GM08714 (cell line): ENCODE results near the gene RASSF3.
"Not testable (repeated sequence)": the region's sequence is repeated elsewhere in the genome, so short reads cannot be mapped to it uniquely, and the experiment has no call there.

Source experiments
- H3K4me3 ChIP-seq: fragments of 200-500 bp; sonication (Bioruptor generic); 2 replicates; pipeline ENCODE4 v1.5.1; 2014; ENCODE audit warnings: mild to moderate bottlenecking, low read length, inconsistent platforms
- ZNF274 ChIP-seq: IDR thresholded peaks from 2 replicates; pipeline ENCODE4 v1.6.1; 2012; ENCODE audit warnings: mild to moderate bottlenecking, low read depth, low read length

RASSF3 gene

DNA sequence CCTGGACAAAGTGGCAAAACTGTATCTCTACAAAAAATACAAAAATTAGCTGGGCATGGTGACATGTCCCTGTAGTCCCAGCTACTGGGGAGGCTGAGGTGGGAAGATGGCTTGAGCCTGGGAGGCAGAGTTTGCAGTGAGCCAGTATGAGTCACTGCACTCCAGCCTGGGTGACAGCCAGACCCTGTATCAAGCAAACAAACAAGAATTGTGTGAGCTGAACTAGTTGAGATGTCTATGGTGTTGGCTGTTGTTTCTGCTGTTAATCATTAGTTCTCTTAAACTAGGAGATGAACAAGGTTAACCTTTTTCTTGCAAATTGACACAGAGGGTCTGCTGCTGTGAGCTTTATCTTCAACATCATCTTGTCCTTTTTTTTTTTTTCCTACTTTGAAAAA, 23.6 kb downstream of the RASSF3 start:
- no peak for TF ChIP-seq ZNF274
- no peak overlapping the region for H3K4me3 ChIP-seq

DNA sequence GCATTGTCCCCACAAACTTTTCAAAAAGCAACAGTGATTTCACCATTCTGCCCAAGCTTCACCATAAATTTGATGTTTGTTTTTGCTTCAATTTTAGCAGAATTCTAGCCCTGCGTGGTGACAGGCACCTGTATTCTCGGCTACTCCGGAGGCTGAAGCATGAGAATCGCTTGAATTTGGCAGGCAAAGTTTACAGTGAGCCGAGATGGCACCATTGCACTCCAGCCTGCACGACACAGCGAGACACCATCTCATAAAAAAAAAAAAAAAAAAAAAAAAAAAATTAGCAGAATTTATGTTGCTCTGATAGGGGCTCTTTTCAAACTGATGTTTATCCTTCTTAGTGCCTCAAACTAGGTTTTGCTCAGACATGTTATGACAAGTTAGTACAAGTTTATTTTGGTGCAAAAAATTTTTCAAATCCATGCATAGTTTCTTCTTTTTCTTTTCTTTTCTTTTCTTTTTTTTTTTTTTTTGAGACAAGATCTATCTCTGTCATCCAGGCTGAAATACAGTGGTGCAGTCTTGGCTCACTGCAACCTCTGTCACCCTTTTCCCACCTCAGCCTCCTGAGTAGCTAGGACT, 24.3 kb downstream of the RASSF3 start:
- no peak for TF ChIP-seq ZNF274
- no peak overlapping the region for H3K4me3 ChIP-seq

GRCh38 chr12:64635356-64635998, 25.2 kb downstream of the RASSF3 start:
- TF ChIP-seq ZNF274, result no peak
- no peak overlapping the region for H3K4me3 ChIP-seq

DNA sequence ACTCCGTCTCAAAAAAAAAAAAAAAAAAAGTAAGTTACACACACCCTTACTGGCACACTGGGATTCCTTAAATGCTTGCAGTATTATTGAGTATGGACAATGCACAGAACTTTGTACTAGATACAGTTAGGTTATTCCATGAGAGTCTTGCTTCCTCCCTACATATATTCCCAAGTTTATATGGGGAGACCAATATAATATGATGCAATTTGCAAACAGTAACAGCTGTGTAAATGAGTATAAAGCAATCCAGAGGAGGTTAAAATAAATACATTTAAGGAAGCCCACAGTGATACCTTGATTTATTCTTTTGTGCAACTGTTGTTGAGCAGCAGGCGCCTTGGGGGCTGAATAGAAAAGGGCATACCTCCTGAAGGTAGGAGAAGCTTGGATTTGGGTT, 26.6 kb downstream of the RASSF3 start:
- H3K4me3 ChIP-seq, result no peak overlapping the region
- no peak for TF ChIP-seq ZNF274

DNA sequence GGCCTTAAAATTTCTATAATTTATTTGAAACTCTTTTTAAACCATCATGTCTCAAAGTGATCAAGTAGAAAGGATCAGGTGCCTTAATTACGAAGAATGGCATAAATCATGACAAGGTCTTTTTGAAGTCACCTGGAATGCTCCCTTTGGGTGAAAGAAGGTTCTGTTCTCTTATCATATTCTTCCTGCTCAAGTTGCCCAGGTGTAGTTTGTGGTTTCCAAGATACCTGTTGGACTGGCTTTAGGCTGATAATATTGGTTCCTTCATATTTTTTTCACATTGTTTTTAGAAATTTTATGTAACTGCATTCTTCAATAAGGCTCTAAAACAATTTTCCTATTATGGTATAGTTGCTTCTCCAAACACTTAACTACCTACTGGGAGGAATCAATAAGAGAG, 29.2 kb downstream of the RASSF3 start:
- no peak overlapping the region for H3K4me3 ChIP-seq
- TF ChIP-seq ZNF274, result no peak

GRCh38 chr12:64646318-64646717, 36.0 kb downstream of the RASSF3 start:
- no peak for TF ChIP-seq ZNF274

DNA sequence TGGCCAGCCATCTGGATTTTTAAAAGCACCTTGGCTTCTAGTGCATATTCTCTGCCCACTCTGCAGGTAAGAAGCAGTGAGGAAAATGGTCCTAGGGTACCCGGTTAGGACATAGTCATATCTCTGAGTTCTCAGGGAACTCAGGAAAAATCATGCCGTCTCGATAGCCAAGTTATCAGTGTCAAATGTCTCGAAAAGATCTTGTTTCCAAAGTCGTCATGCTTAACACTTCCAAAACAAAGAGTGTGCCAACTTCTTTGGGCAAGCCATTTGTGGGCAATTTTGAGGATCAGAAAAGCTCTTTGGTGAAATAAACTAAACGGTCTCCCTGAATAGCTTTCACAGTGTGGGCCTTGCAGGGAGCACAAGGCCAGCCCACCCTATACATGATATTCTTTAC, 39.2 kb downstream of the RASSF3 start:
- no peak overlapping the region for H3K4me3 ChIP-seq
- TF ChIP-seq ZNF274, result no peak

More at GRCh38 chr12:64646318-64646717, 36.0 kb downstream of the RASSF3 start:
- H3K4me3 ChIP-seq, result no peak overlapping the region

DNA sequence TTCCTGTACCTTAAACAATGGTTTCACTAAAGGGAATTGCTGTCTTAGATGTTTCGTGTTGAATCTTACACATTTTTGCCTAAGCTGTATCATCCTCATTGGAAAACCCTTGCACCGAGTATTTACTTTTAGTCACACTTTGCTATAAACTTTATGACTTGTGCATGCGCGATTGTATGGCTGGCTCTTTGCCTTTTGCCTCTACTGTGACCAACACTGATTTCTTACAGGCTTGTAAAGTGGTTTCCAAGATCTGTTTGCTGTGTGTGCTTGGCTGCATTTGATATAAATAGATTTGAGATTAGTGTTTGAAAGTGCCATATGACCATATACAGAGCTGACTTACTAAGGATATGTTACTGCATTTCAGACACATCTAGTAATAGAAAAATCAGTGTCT, 40.5 kb downstream of the RASSF3 start:
- no peak for TF ChIP-seq ZNF274
- H3K4me3 ChIP-seq, result no peak overlapping the region

- H3K4me3 ChIP-seq, result no peak overlapping the region
- TF ChIP-seq ZNF274, result no peak
Measured at GRCh38 chr12:64652346-64652745, 42.1 kb downstream of the RASSF3 start.

- H3K4me3 ChIP-seq, result no peak overlapping the region
- no peak for TF ChIP-seq ZNF274
Measured at GRCh38 chr12:64653123-64653522, 42.8 kb downstream of the RASSF3 start.

GRCh38 chr12:64653907-64654306, 43.6 kb downstream of the RASSF3 start:
- not testable (repeated sequence) for H3K4me3 ChIP-seq

- no peak overlapping the region for H3K4me3 ChIP-seq
- no peak for TF ChIP-seq ZNF274
Measured at GRCh38 chr12:64655141-64655540, 44.8 kb downstream of the RASSF3 start.

DNA sequence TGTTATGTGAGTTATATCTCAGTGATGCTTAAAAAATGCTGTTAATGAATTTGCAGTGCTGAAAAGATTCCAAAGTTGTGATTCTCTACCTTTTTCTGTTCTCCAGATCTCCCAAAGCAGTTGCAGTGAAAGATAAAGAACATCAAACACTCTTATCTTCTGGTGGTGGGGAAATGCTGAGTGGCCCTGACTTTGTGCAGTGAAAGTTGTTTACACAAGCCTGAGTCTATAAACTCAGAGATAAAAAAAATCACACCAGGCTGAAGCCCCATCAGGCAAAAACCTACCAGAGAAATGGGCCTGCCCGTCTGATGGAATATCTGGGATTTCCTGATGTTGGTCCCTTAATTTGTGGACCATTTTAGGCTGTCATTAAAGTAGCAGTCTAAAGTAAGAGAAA, 46.1 kb downstream of the RASSF3 start:
- no peak overlapping the region for H3K4me3 ChIP-seq
- no peak for TF ChIP-seq ZNF274

- no peak overlapping the region for H3K4me3 ChIP-seq
- TF ChIP-seq ZNF274, result no peak
Measured at GRCh38 chr12:64658892-64659481, 48.7 kb downstream of the RASSF3 start.

DNA sequence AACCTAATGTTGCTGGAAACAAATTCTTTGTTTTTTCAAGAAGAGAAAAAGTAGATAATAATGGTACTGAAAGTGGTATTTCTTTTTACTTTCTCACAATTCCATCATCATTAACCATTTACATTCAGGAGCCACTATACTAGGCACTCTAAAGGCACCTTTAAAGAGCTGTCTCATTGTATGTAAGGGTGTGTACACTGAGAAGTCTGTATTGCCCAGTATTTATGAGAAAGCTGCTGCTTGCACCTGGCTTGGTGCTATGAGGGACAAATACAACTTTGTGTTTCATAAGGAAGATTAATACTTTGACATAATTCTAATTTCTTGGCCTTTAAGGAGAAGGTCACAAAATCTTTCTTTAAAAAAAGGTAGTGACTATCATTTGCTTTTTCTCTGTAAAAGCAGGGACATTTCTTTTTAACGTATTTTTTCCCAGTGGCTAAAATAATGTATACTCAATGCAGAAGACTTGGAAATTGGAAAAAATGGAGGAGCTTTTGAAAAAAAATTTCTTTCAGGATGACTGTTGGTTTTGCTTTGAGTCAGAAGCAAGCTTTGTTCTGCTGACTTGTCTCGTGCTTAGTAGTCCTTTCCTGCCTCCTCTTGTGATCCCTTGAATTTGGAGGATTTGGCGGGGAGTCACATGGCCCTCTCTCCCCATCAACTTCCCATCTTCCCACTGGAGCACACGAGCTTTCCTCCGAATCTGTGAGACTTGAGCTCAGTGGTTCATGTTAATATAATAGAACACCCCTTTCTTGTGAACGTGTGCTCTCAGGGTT, 50.1 kb downstream of the RASSF3 start:
- TF ChIP-seq ZNF274, result no peak
- no peak overlapping the region for H3K4me3 ChIP-seq

- no peak for TF ChIP-seq ZNF274
Measured at GRCh38 chr12:64663015-64663414, 52.7 kb downstream of the RASSF3 start.

More at GRCh38 chr12:64663015-64663414, 52.7 kb downstream of the RASSF3 start:
- no peak overlapping the region for H3K4me3 ChIP-seq
